Right atrium auricular region (tissue), 2 donors: ENCODE measurements around the gene VWC2L. TPM values are rescaled to one million over a fixed set of nuclear protein-coding genes. Genes with fewer than 3 reads are reported as not detected.

Source experiments
- DNase-seq: peaks from one replicate; pipeline ENCODE4 v3.0.0-alpha.2; 2019; ENCODE audit warnings: low spot score
- H3K27ac ChIP-seq, 2 donors: fragments of 200-600 bp; sonication (generic); 1 replicate in 1 of 2; 2 replicates in 1 of 2; pipeline ENCODE4 v1.5.1; 2016 to 2019
- H3K27me3 ChIP-seq, 2 donors: fragments of 200-600 bp; sonication (generic); one replicate each; pipeline versions ENCODE4 v1.5.1 to v1.6.0; 2017 to 2019
- H3K36me3 ChIP-seq: fragments of 200-600 bp; sonication (generic); one replicate; pipeline ENCODE4 v1.5.1; 2016
- H3K4me1 ChIP-seq, 2 donors: fragments of 200-600 bp; sonication (generic); one replicate each; pipeline versions ENCODE4 v1.5.1 to v1.6.0; 2017 to 2019
- H3K4me3 ChIP-seq, 2 donors: fragments of 200-600 bp; sonication (generic); 1 replicate in 1 of 2; 2 replicates in 1 of 2; pipeline ENCODE4 v1.5.1; 2017 to 2019; ENCODE audit warnings: mild to moderate bottlenecking in 1 of 2, moderate library complexity in 1 of 2
- H3K9me3 ChIP-seq, 2 donors: fragments of 200-600 bp; sonication (generic); one replicate each; pipeline ENCODE4 v1.5.1; 2019
- total RNA-seq, 2 donors: library from RNA; depleted of rRNA; stranded (reverse); fragments of >200 nt; gene quantifications; one replicate each; pipeline ENCODE4 v1.1.0, GENCODE V29; 2016
- TF ChIP-seq, protein P1 (sequence below), 2 donors: fragments of 200-600 bp; sonication (generic); IDR thresholded peaks; one replicate each; pipeline ENCODE4 v1.5.1; 2019; ENCODE audit warnings: antibody characterized with exemption in 2 of 2

The VWC2L gene
- total RNA-seq, 2 donors from 2014 or later, result not detected

DNA sequence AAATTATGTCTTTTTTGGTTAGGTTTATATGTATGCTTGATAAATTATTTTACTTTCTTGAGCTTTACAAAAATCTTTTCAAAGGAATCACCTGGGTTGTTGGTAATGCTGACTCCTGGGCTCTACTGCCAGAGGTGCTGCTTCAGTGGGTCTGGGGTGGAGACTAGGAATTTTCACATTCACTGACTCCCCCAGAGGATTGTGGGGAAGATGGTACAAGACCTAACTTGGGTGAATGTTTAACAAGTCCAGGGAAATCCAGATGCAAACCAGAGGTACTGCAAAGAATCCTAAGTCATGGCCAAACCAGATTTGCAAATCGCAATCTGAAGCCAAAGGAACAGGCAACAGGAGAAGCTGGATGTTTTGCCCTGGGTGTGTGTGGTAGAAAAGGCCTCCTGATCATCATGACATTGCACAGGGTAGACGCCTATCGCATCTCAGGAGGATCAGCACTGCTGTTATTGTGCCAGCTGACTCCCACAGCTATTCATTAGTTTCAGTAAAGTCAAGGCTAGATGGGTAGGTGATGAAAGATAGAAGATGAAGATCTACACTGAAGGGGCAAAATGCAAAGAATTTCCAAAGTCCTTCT, 213.4 kb downstream of the VWC2L start:
- Histone ChIP-seq H3K27ac (no peak overlapping the region), H3K27me3 (no peaks in the 10 kb centered on the region), H3K4me3 (no peak overlapping the region), H3K36me3 (no peaks in the 10 kb centered on the region), H3K4me1 (no peaks in the 10 kb centered on the region), H3K9me3 (no peaks in the 10 kb centered on the region)
- no peak for DNase-seq
- TF ChIP-seq, protein P1, sequence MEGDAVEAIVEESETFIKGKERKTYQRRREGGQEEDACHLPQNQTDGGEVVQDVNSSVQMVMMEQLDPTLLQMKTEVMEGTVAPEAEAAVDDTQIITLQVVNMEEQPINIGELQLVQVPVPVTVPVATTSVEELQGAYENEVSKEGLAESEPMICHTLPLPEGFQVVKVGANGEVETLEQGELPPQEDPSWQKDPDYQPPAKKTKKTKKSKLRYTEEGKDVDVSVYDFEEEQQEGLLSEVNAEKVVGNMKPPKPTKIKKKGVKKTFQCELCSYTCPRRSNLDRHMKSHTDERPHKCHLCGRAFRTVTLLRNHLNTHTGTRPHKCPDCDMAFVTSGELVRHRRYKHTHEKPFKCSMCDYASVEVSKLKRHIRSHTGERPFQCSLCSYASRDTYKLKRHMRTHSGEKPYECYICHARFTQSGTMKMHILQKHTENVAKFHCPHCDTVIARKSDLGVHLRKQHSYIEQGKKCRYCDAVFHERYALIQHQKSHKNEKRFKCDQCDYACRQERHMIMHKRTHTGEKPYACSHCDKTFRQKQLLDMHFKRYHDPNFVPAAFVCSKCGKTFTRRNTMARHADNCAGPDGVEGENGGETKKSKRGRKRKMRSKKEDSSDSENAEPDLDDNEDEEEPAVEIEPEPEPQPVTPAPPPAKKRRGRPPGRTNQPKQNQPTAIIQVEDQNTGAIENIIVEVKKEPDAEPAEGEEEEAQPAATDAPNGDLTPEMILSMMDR (IDR thresholded peaks at IDR 0.05), result no peak

DNA sequence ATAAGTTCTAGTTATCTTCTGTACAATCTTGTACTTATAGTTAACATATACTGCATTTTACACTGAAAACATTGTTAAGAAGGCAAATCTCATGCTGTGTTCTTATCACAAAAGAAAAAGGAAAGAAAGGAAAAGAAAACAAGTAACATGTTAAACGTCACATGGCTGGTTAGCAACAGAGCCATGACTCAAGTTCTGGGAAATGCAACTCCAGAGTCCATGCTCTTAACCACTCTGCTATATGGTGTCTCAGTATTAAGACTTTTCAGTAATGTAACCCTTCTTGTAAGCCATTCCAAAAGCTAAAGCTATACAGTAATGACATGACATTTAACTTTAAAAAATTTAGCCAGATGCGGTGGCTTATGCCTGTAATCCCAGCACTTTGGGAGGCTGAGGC, 217.2 kb downstream of the VWC2L start:
- Histone ChIP-seq H3K27me3 (no peaks in the 10 kb centered on the region), H3K4me1 (no peaks in the 10 kb centered on the region)
- TF ChIP-seq, protein P1 (IDR thresholded peaks at IDR 0.05), result no peak

More for the DNA sequence above, 217.2 kb downstream of the VWC2L start:
- Histone ChIP-seq H3K9me3 (no peaks in the 10 kb centered on the region), H3K27ac (no peak overlapping the region), H3K36me3 (no peaks in the 10 kb centered on the region), H3K4me3 (no peak overlapping the region)
- DNase-seq, result no peak
